Neuronal stem cell (in vitro differentiated cells): ENCODE measurements around the gene TRPM8.
A peak's percentile ranks its signal among the peaks of the same experiment; 100 is the strongest.

Experiments used
- DNase-seq: peaks from one replicate; pipeline ENCODE4 v3.0.0-alpha.2; 2013; ENCODE audit warnings: low spot score
- H2AFZ ChIP-seq: one replicate; pipeline ENCODE4 v1.6.1; 2013; ENCODE audit warnings: mild to moderate bottlenecking, low read length, inconsistent platforms
- H2AK5ac ChIP-seq: 2 replicates; pipeline ENCODE4 v1.6.1; 2013; ENCODE audit warnings: low read depth, mild to moderate bottlenecking, inconsistent platforms, low read length, moderate library complexity, mixed read lengths
- H2BK120ac ChIP-seq: 2 replicates; pipeline ENCODE4 v1.6.1; 2013; ENCODE audit warnings: low read depth, mild to moderate bottlenecking, inconsistent platforms, low read length, moderate library complexity, mixed read lengths
- H2BK12ac ChIP-seq: one replicate; pipeline ENCODE4 v1.6.1; 2013; ENCODE audit warnings: low read length, inconsistent platforms
- H2BK15ac ChIP-seq: 2 replicates; pipeline ENCODE4 v1.6.1; 2013; ENCODE audit warnings: mild to moderate bottlenecking, low read length, inconsistent platforms, mixed read lengths
- H2BK5ac ChIP-seq: one replicate; pipeline ENCODE4 v1.6.1; 2013; ENCODE audit warnings: inconsistent platforms, mild to moderate bottlenecking, low read length, moderate library complexity
- H3K14ac ChIP-seq: one replicate; pipeline ENCODE4 v1.6.1; 2013; ENCODE audit warnings: low read length, inconsistent platforms
- H3K18ac ChIP-seq: 2 replicates; pipeline ENCODE4 v1.6.1; 2013; ENCODE audit warnings: low read length, inconsistent platforms
- H3K23ac ChIP-seq: 2 replicates; pipeline ENCODE4 v1.6.1; 2013; ENCODE audit warnings: low read depth, mild to moderate bottlenecking, mixed read lengths, low read length, inconsistent platforms; ENCODE audit not compliant: poor library complexity
- H3K27ac ChIP-seq: replicated peaks from 3 replicates; pipeline ENCODE4 v1.5.1; 2013; ENCODE audit warnings: low read length, inconsistent platforms
- H3K27me3 ChIP-seq, 3 experiments: 2 replicates each; pipeline ENCODE4 v1.6.1; 2013; ENCODE audit warnings: low read length in 3 of 3, mild to moderate bottlenecking in 2 of 3, inconsistent platforms in 1 of 3, low read depth in 1 of 3, mixed read lengths in 1 of 3, moderate library complexity in 1 of 3; ENCODE audit not compliant: control insufficient read depth in 3 of 3, insufficient read depth in 3 of 3
- H3K36me3 ChIP-seq, 2 donors: replicated peaks in 1 of 2; 2 replicates each; pipeline ENCODE4 v1.6.1; 2013; ENCODE audit warnings: low read length in 2 of 2; ENCODE audit not compliant: control insufficient read depth in 2 of 2, insufficient read depth in 2 of 2
- H3K4ac ChIP-seq: 2 replicates; pipeline ENCODE4 v1.6.1; 2013; ENCODE audit warnings: inconsistent platforms, mild to moderate bottlenecking, low read length, moderate library complexity
- H3K4me1 ChIP-seq, 2 donors: 1 replicate in 1 of 2; 2 replicates in 1 of 2; pipeline ENCODE4 v1.6.1; 2013; ENCODE audit warnings: low read length in 2 of 2, low read depth in 1 of 2; ENCODE audit not compliant: control insufficient read depth in 2 of 2, insufficient read depth in 1 of 2
- H3K4me2 ChIP-seq: one replicate; pipeline ENCODE4 v1.6.1; 2013; ENCODE audit warnings: mild to moderate bottlenecking, low read length, inconsistent platforms; ENCODE audit not compliant: insufficient read depth, poor library complexity, severe bottlenecking
- H3K4me3 ChIP-seq, 2 donors: 2 replicates each; pipeline ENCODE4 v1.5.1; 2013; ENCODE audit warnings: low read length in 2 of 2, mild to moderate bottlenecking in 2 of 2, inconsistent platforms in 1 of 2, moderate library complexity in 1 of 2
- H3K79me1 ChIP-seq: one replicate; pipeline ENCODE4 v1.6.1; 2013; ENCODE audit warnings: low read depth, mild to moderate bottlenecking, inconsistent platforms, low read length, moderate library complexity
- H3K9ac ChIP-seq: one replicate; pipeline ENCODE4 v1.6.1; 2013; ENCODE audit warnings: mild to moderate bottlenecking, low read depth, low read length, inconsistent platforms; ENCODE audit not compliant: poor library complexity
- H3K9me3 ChIP-seq, 2 donors: replicated peaks in 1 of 2; 2 replicates each; pipeline versions ENCODE3 to v1.6.1; 2013; ENCODE audit warnings: low read length in 2 of 2, mild to moderate bottlenecking in 2 of 2, inconsistent platforms in 1 of 2, low read depth in 1 of 2, mixed read lengths in 1 of 2, moderate library complexity in 1 of 2; ENCODE audit not compliant: control insufficient read depth in 2 of 2, insufficient read depth in 1 of 2
- H4K8ac ChIP-seq: one replicate; pipeline ENCODE4 v1.6.1; 2013; ENCODE audit warnings: low read depth, mild to moderate bottlenecking, inconsistent platforms, low read length, moderate library complexity
- H4K91ac ChIP-seq: one replicate; pipeline ENCODE4 v1.6.1; 2013; ENCODE audit warnings: low read length, low read depth, mild to moderate bottlenecking, inconsistent platforms; ENCODE audit not compliant: poor library complexity
- WGBS, 2 donors: extraction: QIAGEN DNeasy Blood & Tissue Kit; methylation state at CpG; one replicate each; pipeline ENCODE4 v1.1.7; 2013; ENCODE audit warnings: missing lambda C conversion rate in 2 of 2, mixed read lengths in 1 of 2; ENCODE audit not compliant: insufficient read length in 2 of 2, insufficient replicate concordance in 1 of 2; ENCODE audit errors: extremely low coverage in 2 of 2; 5-methylcytosine and 5-hydroxymethylcytosine counted together

Gene TRPM8

GRCh38 chr2:233960203-233960602, 43.0 kb downstream of the TRPM8 start:
- Histone ChIP-seq H3K4ac (no peak overlapping the region), H3K36me3 (peaks cover 0 to 4% of the 10 kb centered on the region in 2 donors), H3K4me1 (peaks cover 0 to 2% of the 10 kb centered on the region in 2 donors), H4K91ac (no peak overlapping the region), H2BK5ac (no peak overlapping the region), H2BK12ac (no peak overlapping the region), H3K9ac (no peak overlapping the region), H2AFZ (no peak overlapping the region), H2AK5ac (no peak overlapping the region), H2BK15ac (no peak overlapping the region), H4K8ac (no peak overlapping the region), H3K4me2 (no peak overlapping the region), H3K27me3 (no peaks in the 10 kb centered on the region), H3K9me3 (peaks cover 0 to 2% of the 10 kb centered on the region in 2 donors), H2BK120ac (no peak overlapping the region), H3K79me1 (no peaks in the 10 kb centered on the region), H3K27ac (no peak overlapping the region), H3K23ac (no peak overlapping the region), H3K18ac (no peak overlapping the region), H3K4me3 (no peak overlapping the region), H3K14ac (no peak overlapping the region)
- no CpG with 5 or more reads among the region's 2 CpGs for WGBS, 2 donors
- no peak for DNase-seq

DNA sequence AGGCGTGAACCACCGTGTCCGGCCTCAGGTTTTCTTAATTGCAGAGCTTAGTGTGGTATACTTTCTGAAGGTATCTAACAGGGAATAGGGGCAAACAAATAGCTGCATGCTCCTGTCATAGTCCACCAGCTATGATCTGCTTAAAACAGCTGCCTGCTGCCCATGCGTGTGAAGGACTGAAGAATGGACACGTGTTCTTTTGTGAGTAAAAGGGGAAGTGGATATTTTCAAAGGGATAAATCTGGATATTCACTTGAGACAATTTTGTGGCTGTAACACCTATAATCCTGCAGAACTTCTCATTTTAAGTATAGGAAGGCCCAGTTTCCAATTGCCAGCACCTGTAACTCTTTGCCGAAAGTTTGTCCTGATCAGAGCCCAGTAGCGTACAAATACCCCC, 44.7 kb downstream of the TRPM8 start:
- Histone ChIP-seq H3K4me3 (no peak overlapping the region), H3K23ac (no peak overlapping the region), H3K79me1 (no peaks in the 10 kb centered on the region), H3K18ac (no peak overlapping the region), H4K91ac (no peak overlapping the region), H3K9me3 (peaks cover 0 to 2% of the 10 kb centered on the region in 2 donors), H3K36me3 (peaks cover 0 to 3% of the 10 kb centered on the region in 2 donors), H2AFZ (no peak overlapping the region), H3K27ac (no peak overlapping the region), H2AK5ac (no peak overlapping the region), H3K14ac (no peak overlapping the region), H2BK15ac (no peak overlapping the region), H2BK120ac (no peak overlapping the region), H3K9ac (no peak overlapping the region), H3K27me3 (no peaks in the 10 kb centered on the region), H4K8ac (no peak overlapping the region), H3K4ac (no peak overlapping the region), H3K4me1 (peaks cover 0 to 3% of the 10 kb centered on the region in 2 donors), H2BK12ac (no peak overlapping the region), H2BK5ac (no peak overlapping the region), H3K4me2 (no peak overlapping the region)
- DNase-seq, result no peak
- WGBS, 2 donors, result no CpG with 5 or more reads among the region's 7 CpGs

GRCh38 chr2:233964581-233964980, 47.4 kb downstream of the TRPM8 start:
- DNase-seq, result no peak

DNA sequence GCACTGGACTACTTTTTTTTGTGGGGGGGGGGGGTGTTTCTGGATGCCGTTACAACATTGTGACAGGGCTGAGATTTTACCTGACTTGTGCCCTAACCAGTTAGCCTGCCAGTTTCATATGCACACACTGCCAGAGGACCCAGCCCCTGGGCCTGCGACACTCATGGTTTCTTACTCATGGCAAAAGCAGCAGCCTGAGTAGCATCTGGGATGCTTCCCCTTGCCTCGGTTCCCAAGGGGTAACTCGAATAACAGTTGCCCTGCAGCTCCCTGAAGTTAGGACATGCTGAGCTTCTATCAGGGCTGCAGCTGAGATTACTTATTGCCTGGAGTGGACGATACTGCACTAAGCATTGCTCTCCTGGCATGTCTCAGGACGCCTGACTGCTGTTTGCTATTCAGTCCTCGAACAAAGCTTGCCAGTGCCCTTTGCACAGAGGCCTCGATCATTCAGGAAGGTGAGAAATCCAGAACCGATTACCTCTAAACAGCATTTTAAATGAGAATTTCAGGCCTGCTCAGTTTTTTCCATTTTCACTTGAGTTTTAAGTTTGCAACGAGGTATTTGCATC, 47.9 kb downstream of the TRPM8 start:
- no peak overlapping the region for H3K23ac ChIP-seq
- no peak overlapping the region for H3K27ac ChIP-seq
- H3K36me3 ChIP-seq, result peaks cover 0 to 3% of the 10 kb centered on the region in 2 donors
- no peak overlapping the region for H2AFZ ChIP-seq
- no peak overlapping the region for H2BK120ac ChIP-seq
- H3K79me1 ChIP-seq, result no peaks in the 10 kb centered on the region
- H3K18ac ChIP-seq, result peak overlapping the region; percentile 15
- H4K91ac ChIP-seq, result no peak overlapping the region
- no peak overlapping the region for H3K14ac ChIP-seq
- H3K9ac ChIP-seq, result no peak overlapping the region
- no peaks in the 10 kb centered on the region for H3K27me3 ChIP-seq
- H3K4me3 ChIP-seq, result no peak overlapping the region
- no peak overlapping the region for H2BK12ac ChIP-seq
- no peak overlapping the region for H4K8ac ChIP-seq
- no peak overlapping the region for H2BK15ac ChIP-seq
- WGBS, 2 donors, result no CpG with 5 or more reads among the region's 10 CpGs
- no peak overlapping the region for H2BK5ac ChIP-seq
- no peak overlapping the region for H2AK5ac ChIP-seq
- H3K4ac ChIP-seq, result no peak overlapping the region
- H3K4me1 ChIP-seq, result peaks cover 0 to 3% of the 10 kb centered on the region in 2 donors
- DNase-seq, result no peak
- peaks cover 0 to 1% of the 10 kb centered on the region in 2 donors for H3K9me3 ChIP-seq
- H3K4me2 ChIP-seq, result no peak overlapping the region

More at GRCh38 chr2:233964581-233964980, 47.4 kb downstream of the TRPM8 start:
- Histone ChIP-seq H2BK12ac (no peak overlapping the region), H3K27me3 (no peaks in the 10 kb centered on the region), H2AK5ac (no peak overlapping the region), H3K4me1 (peaks cover 0 to 3% of the 10 kb centered on the region in 2 donors), H3K4me3 (no peak overlapping the region), H3K4ac (no peak overlapping the region), H3K23ac (no peak overlapping the region), H3K4me2 (no peak overlapping the region), H2BK15ac (no peak overlapping the region), H3K36me3 (peaks cover 0 to 2% of the 10 kb centered on the region in 2 donors), H4K91ac (no peak overlapping the region), H2BK5ac (no peak overlapping the region), H3K18ac (no peak overlapping the region), H3K9ac (no peak overlapping the region), H3K79me1 (no peaks in the 10 kb centered on the region), H3K9me3 (peaks cover 0 to 2% of the 10 kb centered on the region in 2 donors), H2AFZ (no peak overlapping the region), H2BK120ac (no peak overlapping the region), H3K27ac (no peak overlapping the region), H3K14ac (no peak overlapping the region), H4K8ac (no peak overlapping the region)
- no CpG with 5 or more reads among the region's 9 CpGs for WGBS, 2 donors
